Keratinocyte (primary cell): ENCODE results near the gene KCNJ1. TPM values are rescaled to one million over a fixed set of nuclear protein-coding genes. Genes with fewer than 3 reads are reported as not detected.

ENCODE experiments used
- DNase-seq: peaks from one replicate; pipeline ENCODE4 v3.0.0-alpha.2; 2011; ENCODE audit warnings: low read depth, missing footprints, low spot score
- FAIRE-seq: peaks from 2 replicates; lab custom pipeline; 2011; peaks lifted over from hg19 to GRCh38; lab: Jason Lieb, UNC
- H2AFZ ChIP-seq: 2 replicates; pipeline ENCODE4 v1.6.0; 2012; ENCODE audit warnings: low read length, control low read depth, inconsistent platforms; ENCODE audit not compliant: control insufficient read depth
- H3K27ac ChIP-seq: 2 replicates; pipeline ENCODE4 v1.5.1; 2011; ENCODE audit warnings: low read length; ENCODE audit not compliant: control insufficient read depth, insufficient read depth
- H3K27me3 ChIP-seq: 3 replicates; pipeline ENCODE4 v1.6.0; 2011; ENCODE audit warnings: low read length; ENCODE audit not compliant: control insufficient read depth, insufficient read depth; ENCODE audit errors: extremely low read depth
- H3K36me3 ChIP-seq, 2 experiments: 2 replicates in 1 of 2; 3 replicates in 1 of 2; pipeline ENCODE4 v1.5.1; 2011; ENCODE audit warnings: low read length in 2 of 2, mild to moderate bottlenecking in 1 of 2; ENCODE audit not compliant: control insufficient read depth in 2 of 2, insufficient read depth in 2 of 2; ENCODE audit errors: extremely low read depth in 1 of 2
- H3K4me1 ChIP-seq: 3 replicates; pipeline ENCODE4 v1.5.1; 2011; ENCODE audit warnings: low read length; ENCODE audit not compliant: control insufficient read depth, insufficient read depth; ENCODE audit errors: extremely low read depth
- H3K4me2 ChIP-seq: 3 replicates; pipeline ENCODE4 v1.6.0; 2011; ENCODE audit warnings: low read depth, low read length; ENCODE audit not compliant: control insufficient read depth, insufficient read depth; ENCODE audit errors: extremely low read depth
- H3K4me3 ChIP-seq, 3 experiments: fragments of 200-600 bp in 1 of 3; sonication (generic) in 1 of 3; 2 replicates in 2 of 3; 3 replicates in 1 of 3; pipeline ENCODE4 v1.5.1; 2011 to 2016; ENCODE audit warnings: low read length in 3 of 3, mild to moderate bottlenecking in 3 of 3, control low read depth in 2 of 3, inconsistent platforms in 1 of 3, low read depth in 1 of 3, mixed read lengths in 1 of 3, mixed run types in 1 of 3, moderate library complexity in 1 of 3; ENCODE audit not compliant: control insufficient read depth in 2 of 3, insufficient read depth in 2 of 3; ENCODE audit errors: extremely low read depth in 1 of 3
- H3K79me2 ChIP-seq: 2 replicates; pipeline ENCODE4 v1.6.0; 2012; ENCODE audit warnings: low read length; ENCODE audit not compliant: control insufficient read depth, insufficient read depth
- H3K9ac ChIP-seq: 3 replicates; pipeline ENCODE4 v1.6.0; 2011; ENCODE audit warnings: low read length; ENCODE audit not compliant: control insufficient read depth, insufficient read depth; ENCODE audit errors: extremely low read depth
- H3K9me1 ChIP-seq: 3 replicates; pipeline ENCODE4 v1.6.0; 2011; ENCODE audit warnings: low read length; ENCODE audit not compliant: control insufficient read depth, insufficient read depth; ENCODE audit errors: extremely low read depth
- H3K9me3 ChIP-seq: 2 replicates; pipeline ENCODE4 v1.5.1; 2012; ENCODE audit warnings: low read depth, low read length; ENCODE audit not compliant: control insufficient read depth
- H4K20me1 ChIP-seq: 3 replicates; pipeline ENCODE4 v1.6.0; 2011; ENCODE audit warnings: low read length; ENCODE audit not compliant: control insufficient read depth, insufficient read depth; ENCODE audit errors: extremely low read depth
- EZH2 ChIP-seq: IDR thresholded peaks from one replicate; pipeline ENCODE4 v1.6.1; 2012; ENCODE audit warnings: inconsistent platforms, mild to moderate bottlenecking, low read length, moderate library complexity
- dilution Hi-C: fragments of 300-500 bp; cut with MboI; formaldehyde crosslinking; loops from one replicate; pipeline ENCODE4 v1.7.0; 2020; ENCODE audit warnings: low sequenced_read_pairs; ENCODE audit not compliant: extremely low pct_ligation_motif_present
- polyA plus RNA-seq, 5 experiments: library from polyadenylated mRNA; depleted of rRNA in 3 of 5; stranded (reverse) in 3 of 5; stranded (forward) in 1 of 5; unstranded in 1 of 5; fragments of >200 nt; gene quantifications; 1 replicate in 1 of 5; 2 replicates in 3 of 5; 3 replicates in 1 of 5; pipeline versions ENCODE4 v1.2.1 to v1.2.3, GENCODE V29; 2011 to 2012; ENCODE audit warnings: missing spikeins in 2 of 5, low read depth in 1 of 5, low replicate concordance in 1 of 5
- TF ChIP-seq, protein P1 (sequence below), 3 experiments: IDR thresholded peaks in 1 of 3; conservative IDR thresholded peaks in 1 of 3; optimal IDR thresholded peaks in 1 of 3; 2 replicates in 2 of 3; 3 replicates in 1 of 3; pipeline versions ENCODE3 to v1.5.1; 2011; ENCODE audit warnings: low read length in 3 of 3, mild to moderate bottlenecking in 3 of 3, moderate library complexity in 2 of 3, control low read depth in 1 of 3, inconsistent platforms in 1 of 3; ENCODE audit not compliant: insufficient read depth in 2 of 3; ENCODE audit errors: extremely low read depth in 1 of 3

Gene KCNJ1
- polyA plus RNA-seq, 1 donor (not counting 4 experiments of a cell fraction or from before 2014, with no cell fraction given), result 0.12 TPM

DNA sequence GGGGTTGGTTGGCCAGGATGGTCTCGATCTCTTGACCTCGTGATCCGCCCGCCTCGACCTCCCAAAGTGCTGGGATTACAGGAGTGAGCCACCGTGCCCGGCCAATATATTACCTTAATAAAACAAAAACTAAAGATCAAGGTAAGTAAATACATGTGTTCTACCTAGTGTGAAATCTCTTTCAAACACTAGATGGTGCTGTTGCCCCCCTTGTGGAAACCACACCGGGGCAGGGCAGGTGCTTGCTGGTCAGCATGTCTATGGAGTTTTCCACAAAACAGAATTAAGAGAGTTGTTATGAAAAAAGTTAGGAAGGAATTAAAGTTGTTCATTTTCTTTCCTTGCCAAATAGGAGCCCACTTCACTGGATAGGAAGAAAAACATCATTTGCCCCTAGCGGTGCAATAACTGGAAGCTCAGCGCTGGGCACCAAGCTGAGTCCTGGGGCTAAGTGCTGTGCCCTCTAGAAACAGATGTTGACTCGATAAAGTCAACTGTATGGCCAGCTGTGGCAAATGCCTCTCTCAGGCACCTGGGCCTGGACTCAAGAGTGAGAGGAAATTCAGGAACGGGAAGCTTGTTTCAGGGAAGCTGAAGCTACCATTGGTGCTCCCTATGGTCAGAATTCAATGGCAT lies 17.7 kb upstream of the KCNJ1 start:
- Histone ChIP-seq H2AFZ (no peak overlapping the region), H3K4me1 (peaks cover 21% of the 10 kb centered on the region), H3K27ac (no peak overlapping the region), H4K20me1 (no peaks in the 10 kb centered on the region), H3K9me1 (no peaks in the 10 kb centered on the region), H3K27me3 (peaks cover 10% of the 10 kb centered on the region), H3K9me3 (no peaks in the 10 kb centered on the region), H3K9ac (no peak overlapping the region), H3K79me2 (no peaks in the 10 kb centered on the region), H3K4me3 (no peak overlapping the region), H3K36me3 (no peaks in the 10 kb centered on the region), H3K4me2 (no peak overlapping the region)
- DNase-seq, result no peak
- TF ChIP-seq, protein P1, sequence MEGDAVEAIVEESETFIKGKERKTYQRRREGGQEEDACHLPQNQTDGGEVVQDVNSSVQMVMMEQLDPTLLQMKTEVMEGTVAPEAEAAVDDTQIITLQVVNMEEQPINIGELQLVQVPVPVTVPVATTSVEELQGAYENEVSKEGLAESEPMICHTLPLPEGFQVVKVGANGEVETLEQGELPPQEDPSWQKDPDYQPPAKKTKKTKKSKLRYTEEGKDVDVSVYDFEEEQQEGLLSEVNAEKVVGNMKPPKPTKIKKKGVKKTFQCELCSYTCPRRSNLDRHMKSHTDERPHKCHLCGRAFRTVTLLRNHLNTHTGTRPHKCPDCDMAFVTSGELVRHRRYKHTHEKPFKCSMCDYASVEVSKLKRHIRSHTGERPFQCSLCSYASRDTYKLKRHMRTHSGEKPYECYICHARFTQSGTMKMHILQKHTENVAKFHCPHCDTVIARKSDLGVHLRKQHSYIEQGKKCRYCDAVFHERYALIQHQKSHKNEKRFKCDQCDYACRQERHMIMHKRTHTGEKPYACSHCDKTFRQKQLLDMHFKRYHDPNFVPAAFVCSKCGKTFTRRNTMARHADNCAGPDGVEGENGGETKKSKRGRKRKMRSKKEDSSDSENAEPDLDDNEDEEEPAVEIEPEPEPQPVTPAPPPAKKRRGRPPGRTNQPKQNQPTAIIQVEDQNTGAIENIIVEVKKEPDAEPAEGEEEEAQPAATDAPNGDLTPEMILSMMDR (optimal IDR thresholded peaks at IDR 0.05 in 1 of 3, IDR thresholded peaks at IDR 0.05 in 1 of 3, conservative IDR thresholded peaks at IDR 0.05 in 1 of 3; ENCODE audit: extremely low read depth in 1 of 3, insufficient read depth in 2 of 3, low read length in 3 of 3), result peak; percentile 63 to 77 (median 76)
- no peak for TF ChIP-seq EZH2
- dilution Hi-C loops, result no loop called here
- FAIRE-seq, result peak; percentile 92

GRCh38 chr11:128884054-128884453 lies 17.0 kb upstream of the KCNJ1 start:
- H3K4me3 ChIP-seq, result no peak overlapping the region
- dilution Hi-C loops, result no loop called here
- TF ChIP-seq EZH2, result no peak
- TF ChIP-seq, protein P1 (optimal IDR thresholded peaks at IDR 0.05 in 1 of 3, IDR thresholded peaks at IDR 0.05 in 1 of 3, conservative IDR thresholded peaks at IDR 0.05 in 1 of 3; ENCODE audit: extremely low read depth in 1 of 3, insufficient read depth in 2 of 3, low read length in 3 of 3), result no peak
- no peak overlapping the region for H3K9ac ChIP-seq
- DNase-seq, result no peak
- H3K9me1 ChIP-seq, result no peaks in the 10 kb centered on the region
- no peak overlapping the region for H3K4me2 ChIP-seq
- no peaks in the 10 kb centered on the region for H3K79me2 ChIP-seq
- no peak overlapping the region for H3K27ac ChIP-seq
- H3K27me3 ChIP-seq, result peaks cover 8% of the 10 kb centered on the region
- peaks cover 20% of the 10 kb centered on the region for H3K4me1 ChIP-seq
- no peaks in the 10 kb centered on the region for H3K36me3 ChIP-seq
- no peaks in the 10 kb centered on the region for H3K9me3 ChIP-seq
- FAIRE-seq, result no peak
- no peak overlapping the region for H2AFZ ChIP-seq
- no peaks in the 10 kb centered on the region for H4K20me1 ChIP-seq
